GM18508 (cell line): ENCODE data around the gene KMO.

Experiments used
- ATAC-seq: cut with Tn5 transposase; IDR thresholded peaks from one replicate; pipeline ENCODE4 v1.9.1; 2021; ENCODE audit warnings: moderate number of reproducible peaks; ENCODE audit not compliant: insufficient read depth, unreplicated experiment

KMO gene

DNA sequence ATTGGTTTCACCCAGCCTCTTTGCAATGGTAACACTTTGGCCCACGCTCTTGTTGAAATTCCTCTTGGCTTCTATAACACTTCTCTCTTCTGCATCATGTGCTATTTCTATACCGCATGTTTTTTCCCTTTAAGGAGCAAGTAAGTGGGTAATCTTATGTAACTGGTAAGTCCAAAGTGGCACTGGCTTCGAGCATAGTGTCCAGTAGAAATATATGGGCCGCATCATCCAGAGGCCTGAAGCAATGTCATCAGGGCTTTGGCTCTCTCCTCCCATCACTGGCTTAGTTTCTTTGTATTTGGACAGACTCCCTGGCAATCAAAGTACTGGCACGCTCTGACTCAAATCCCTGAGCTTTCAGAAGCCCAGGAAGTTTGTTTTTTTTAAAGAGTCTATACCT is 90.5 kb downstream of the KMO start:
- no peak for ATAC-seq

DNA sequence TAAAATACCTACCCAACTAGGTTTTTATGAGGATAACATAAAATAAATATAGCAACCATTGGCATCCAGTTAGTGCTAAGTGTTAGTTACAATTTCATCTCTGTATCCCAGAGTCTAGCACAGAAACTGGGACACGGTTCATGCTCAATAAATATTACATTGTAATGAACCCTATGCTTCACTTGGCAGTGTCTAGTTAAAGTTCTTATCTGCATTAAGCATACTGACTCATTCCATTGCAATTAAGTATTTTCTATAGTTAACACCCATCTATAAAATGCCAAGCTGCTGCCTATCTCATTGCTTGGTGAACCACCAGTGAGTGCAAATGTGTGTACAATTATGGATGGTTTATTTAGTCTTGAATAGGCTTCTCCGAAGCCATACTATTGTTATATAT is 92.8 kb downstream of the KMO start:
- ATAC-seq = no peak

DNA sequence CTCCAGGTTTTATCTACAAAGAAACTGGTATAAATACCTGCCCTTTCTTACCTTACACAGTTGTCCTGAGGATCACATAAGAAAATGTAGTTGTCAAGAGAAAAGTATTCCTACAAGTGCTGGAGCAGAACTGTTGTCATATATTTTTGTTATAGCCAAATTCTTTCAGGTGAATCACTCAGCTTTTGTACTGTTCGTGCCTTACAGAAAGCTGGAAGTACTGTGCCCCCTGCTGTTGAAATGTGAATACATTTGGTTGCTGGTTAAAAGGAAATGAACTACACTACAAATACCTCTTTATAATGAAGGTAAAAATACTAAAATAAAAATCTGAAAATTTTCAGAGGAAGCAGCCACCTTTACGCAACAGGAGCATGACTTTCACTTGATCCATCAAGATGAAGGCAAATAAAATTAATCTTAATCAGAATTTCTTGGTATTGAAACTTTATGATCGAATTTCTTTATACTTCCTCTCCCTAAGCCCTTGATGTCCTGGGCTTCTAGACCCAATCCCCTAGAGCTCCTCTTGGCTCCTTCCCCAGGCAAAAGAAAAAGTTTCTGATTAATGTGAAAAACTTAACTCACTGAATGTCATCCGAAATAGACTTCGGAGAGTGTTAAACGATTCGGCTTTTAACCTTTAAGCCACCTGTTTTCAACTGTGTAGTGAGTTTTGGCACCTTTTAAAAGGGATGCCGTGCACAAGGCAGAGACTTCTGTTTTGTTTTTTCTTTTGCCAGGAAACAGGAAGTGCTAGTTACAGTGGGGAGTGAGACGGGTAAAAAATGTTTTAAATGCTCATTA is 95.5 kb downstream of the KMO start:
- ATAC-seq = no peak

DNA sequence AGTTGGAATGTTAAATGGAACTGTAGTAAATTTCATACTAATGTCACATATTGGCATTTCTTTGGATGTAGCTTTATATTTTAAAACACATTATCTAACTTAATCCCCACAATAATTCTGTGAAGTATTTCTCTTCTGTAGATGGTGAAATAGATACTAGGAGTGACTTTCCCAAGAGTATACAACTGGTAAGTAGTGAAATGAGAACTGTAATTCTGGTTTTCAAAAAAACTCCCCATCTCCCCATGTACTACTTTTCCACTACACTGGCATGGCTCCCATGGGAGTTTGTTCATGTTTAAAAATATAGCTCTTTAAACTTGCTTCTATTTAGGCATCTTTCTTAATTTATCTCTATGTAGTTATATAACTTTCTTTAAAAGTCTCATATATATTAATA is 97.8 kb downstream of the KMO start:
- no peak for ATAC-seq

DNA sequence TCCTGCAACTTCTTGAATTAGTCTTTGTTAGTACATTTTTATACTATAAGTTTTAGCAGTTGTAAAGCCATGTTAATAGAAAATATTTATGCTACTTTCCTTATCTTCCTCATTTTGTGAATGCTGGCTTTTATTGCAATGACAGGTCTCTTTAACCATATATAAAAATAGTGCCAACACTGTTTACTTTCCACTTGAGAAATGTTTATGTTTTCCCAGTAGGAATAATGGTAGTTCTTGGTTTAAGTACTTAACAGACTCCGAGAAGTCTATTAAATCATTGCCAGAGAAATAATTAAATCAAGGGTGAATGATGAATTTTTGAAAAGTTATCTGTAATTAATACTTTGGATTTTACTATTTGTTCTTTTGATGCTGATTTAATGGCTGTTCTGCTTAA is 98.3 kb downstream of the KMO start:
- no peak for ATAC-seq

DNA sequence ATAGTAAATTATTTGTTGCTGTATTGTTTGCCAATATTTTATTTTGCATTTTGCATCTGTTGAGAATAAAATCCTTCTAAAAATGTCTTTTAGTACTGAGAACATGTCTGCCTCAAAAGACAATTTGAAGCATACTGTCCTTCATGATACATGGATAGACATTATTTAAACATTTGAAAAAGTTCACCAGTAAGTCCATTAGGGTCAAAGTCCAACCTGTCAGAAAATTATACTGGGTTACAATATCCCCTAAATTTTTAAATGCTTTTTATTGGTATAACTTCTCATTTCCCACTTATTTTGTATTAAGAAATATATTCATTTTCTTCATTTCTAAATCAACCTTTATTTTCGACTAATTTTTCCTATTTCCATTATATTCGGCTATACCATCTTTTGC is 98.7 kb downstream of the KMO start:
- ATAC-seq = no peak

DNA sequence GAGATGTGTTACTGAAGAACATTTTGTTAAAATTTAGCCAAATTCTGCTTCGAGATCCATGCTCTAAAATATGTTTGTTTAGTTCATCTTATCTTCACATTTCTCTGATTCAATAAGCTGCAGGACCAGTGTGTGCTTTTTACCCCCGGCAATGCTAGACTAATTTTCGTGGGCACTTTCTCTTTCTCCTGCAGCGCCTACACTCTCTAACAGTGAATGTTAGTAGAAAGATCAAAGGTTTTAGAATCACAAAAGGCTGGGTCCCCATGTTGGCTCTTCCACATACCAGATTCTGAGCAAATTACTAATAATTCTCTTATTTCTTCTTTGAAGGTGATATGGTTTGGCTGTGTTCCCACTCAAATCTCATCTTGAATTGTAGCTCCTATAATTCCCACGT is 99.5 kb downstream of the KMO start:
- no peak for ATAC-seq

DNA sequence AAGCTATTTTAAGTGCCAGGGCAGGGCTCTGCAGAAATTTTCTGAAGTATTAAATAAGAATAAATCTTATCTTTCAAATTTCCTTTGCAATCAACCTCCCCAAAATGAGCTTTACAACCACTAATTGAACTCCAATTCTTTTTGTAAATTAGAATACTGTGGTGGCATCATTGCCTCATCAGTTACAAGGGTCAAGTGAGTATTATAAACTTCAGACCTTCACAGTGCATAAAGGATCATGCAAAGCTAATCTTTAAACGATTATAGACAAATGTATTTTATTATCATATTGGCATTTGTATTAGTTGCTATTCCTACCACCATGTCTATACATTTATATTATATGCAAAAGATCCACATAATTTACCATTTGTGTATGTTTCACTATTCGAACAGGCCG is 100.8 kb downstream of the KMO start:
- no peak for ATAC-seq

DNA sequence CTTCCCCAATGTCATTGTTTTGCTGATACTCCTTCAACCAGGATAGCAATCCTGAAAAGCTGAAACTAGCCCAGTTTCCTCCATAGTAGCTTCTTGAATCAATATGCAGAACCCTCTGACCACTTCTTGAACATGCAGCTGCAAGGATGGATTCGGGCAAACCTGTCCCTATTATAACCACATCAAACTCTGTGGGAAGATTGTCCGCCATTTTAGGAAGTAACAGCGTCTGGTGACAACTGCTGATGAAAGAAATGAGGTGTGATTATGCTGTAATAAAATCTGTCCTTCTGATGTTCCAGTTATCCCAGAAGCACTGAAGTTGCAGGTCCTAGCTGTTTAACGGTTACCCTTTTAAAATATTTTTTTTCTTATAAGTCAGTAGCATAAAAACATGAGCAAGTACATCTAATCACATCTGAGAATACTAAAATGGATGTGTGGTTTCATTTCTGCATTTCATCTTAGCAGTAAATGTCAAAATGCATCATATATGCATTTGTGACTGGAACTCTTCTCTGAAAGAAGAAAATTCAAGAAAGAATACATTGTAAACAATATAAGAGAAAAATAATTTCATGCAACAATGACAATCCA is 103.5 kb downstream of the KMO start:
- no peak for ATAC-seq

DNA sequence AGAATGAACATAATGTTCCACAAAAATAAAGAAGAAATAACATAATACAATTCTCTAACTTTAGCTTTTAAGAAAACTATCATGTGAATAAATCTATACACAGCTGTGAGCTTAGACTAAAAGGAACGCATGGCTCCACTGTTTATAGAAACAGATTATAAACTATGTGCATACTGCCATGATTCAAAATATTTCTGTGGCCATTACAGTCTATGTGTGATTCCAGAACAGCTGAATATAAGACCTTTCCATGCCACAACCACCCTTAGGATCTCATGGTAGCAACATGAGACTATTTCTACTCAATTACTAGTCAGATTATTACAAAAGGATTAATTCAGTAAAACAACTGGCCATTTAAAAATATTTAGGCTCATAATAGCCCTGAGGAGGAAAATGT is 104.1 kb downstream of the KMO start:
- no peak for ATAC-seq

DNA sequence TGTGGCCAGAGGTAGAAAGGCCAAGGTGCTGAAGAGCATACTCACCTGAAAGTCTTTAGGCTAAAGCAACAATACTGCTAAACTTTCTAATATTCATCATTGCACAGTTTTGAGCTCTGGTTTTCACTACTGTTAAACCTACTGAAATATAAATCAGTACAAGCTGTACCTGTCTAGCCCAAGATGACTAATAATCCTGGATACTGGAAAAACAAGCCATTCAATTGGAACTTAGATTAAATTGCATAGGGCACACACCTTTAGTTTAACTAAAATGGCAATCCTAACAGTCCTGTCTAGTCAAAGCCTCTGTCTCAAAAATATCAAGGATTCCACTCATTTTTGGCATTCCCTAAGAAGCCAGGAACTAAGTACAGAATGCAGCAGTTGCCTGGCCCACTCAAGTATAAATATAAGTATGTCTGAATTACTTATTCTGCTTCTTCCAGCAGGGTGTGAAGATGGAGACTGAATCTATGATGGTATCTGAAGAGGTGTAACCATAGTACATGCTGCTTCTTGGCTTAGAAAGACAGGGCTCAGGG is 104.9 kb downstream of the KMO start:
- ATAC-seq = no peak

DNA sequence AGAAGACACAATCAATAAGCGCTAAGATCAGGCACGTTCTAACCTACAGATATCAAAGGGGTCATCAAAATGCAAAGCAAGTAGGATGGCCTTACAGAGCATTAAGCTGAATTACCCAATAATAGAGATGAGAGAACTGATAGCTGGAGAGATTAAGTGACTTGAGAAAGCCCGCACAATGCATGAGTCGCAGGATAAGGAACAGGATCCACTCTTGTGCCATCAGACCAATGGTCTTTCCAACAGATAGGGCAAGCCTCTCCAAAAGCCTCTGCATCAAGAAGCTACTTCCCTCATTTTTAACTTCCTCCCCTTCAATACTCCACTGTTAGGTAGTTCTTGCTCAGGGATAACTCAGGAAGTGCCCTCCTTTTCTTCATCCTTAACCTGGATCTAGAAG is 105.4 kb downstream of the KMO start:
- no peak for ATAC-seq

DNA sequence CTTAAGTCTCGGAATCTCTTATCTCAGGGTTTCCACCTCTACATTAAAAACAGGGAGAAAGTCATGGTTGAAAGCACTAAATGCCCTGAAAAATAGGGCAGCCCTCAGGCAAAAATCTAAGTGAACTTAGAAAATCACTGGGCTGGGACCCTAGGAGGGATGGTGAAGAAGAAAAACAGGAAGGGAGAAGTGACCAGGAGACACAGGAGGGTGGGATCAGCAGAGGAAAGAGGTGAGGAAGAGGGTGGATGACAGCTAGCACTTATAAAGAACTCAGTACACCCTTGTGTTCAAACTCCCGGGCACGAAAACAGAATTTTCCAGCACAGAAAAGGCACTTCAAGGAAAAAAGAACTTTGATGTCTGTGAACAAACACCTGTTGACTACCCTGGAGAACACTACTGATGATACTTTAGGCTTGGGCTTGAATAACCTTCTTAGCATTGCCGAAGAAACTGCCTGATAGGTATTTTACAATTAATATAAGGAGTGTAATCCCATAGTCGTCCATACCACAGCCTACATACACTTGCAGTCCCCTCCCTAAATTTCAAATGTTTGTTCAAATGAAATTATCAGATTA is 106.0 kb downstream of the KMO start:
- ATAC-seq = no peak

DNA sequence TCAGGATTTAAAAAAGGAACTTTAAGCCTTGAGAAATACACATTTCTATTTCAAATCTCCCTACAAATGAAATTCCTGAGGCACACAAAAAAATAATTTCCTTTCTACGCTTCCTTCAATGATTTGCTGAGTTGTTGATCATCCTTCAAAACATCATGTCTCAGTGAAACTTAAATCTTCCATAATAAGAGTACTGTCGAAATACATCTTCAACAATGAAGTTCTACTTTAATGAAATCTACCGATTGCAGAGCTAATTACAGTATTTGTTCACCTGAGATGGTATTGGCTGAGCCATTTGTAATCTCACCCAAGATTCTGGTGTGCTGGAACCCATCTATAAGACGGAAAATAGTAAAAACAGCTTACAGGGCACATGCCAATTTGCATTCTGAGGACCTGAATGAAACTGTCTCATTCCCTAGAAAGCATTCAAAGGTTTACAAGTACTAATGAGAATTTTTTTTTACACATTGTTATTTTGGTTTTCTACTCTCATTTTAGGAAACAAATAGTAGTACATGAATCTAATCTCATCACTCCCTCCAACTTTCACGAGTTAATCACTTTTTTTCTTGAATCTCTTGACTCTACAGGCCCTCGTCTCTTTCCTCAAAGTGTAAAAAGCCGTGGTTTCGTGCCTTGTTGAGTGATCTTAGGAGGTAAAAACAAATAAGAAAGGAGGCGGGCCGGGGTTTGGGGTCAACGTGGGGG is 106.9 kb downstream of the KMO start:
- no peak for ATAC-seq

DNA sequence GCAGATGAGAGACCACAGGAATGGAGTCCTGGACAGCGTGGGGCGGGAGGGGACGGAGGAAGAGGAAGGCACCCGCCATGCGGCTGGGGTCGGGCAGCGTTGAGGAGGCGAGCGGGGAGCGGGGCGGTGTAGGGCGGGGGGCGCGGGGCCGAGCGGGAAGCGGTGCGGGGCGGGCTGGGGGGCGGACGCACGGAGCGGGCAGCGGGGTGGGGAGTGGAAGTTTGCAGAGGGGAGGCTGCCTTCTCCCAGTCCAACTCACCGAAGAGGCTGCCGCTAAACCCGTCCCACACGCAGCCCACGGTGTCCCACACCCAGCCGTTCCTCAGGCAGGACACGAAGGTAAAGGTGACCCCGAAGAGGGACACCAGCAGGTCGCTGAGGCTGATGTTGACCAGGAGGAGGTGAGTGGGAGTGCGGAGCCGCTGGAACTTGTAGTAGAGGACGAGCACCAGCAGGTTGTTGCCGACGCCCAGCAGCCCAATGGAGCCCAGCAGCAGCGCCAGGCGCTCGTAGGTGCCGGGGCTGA is 107.5 kb downstream of the KMO start:
- peak; percentile 32 for ATAC-seq

DNA sequence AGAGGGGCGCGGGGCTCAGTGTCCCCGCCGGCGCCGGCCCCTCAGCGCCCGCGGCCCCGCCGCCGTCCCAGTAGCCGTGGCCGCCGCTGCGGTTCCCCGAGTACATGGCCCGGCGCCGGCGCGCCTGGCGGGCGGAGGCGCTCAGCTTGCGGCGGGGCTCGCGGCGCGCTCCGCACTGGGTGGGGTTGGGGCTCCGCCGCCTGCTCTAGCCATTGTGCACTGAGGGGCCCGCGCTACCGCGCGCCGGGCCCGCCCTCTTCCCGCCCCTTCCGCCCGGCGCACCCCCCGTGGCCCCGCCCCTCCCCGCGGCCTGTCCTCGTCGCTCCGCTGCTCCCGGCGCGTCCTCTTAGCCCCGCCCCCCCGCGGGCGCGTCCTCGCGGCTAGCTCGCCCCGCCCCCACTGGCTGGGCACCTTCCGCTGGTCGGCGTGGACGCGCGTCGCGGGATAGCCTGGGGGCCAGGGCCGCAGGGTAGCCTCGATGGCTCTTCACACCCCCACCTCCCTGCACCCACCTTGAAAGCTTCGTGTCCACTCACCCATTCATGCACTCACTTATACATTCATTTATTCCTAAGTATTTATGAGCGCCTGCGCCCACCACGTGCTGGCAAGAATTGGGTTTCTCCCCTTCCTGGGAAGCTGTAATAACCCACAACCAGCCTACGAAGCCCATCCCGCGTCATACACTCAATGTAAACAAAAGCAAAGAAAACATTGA is 108.1 kb downstream of the KMO start, which contains the start of the genes CHML and OPN3:
Gene CHML (minus strand): TSS at position 221 of the 718 bp plus-strand sequence. CDS start 4,603 bp downstream, outside the sequence.
Gene OPN3 (minus strand): TSS at position 221 of the 718 bp plus-strand sequence. CDS start 115 bp downstream, at position 106.
- ATAC-seq = peak; percentile 42

DNA sequence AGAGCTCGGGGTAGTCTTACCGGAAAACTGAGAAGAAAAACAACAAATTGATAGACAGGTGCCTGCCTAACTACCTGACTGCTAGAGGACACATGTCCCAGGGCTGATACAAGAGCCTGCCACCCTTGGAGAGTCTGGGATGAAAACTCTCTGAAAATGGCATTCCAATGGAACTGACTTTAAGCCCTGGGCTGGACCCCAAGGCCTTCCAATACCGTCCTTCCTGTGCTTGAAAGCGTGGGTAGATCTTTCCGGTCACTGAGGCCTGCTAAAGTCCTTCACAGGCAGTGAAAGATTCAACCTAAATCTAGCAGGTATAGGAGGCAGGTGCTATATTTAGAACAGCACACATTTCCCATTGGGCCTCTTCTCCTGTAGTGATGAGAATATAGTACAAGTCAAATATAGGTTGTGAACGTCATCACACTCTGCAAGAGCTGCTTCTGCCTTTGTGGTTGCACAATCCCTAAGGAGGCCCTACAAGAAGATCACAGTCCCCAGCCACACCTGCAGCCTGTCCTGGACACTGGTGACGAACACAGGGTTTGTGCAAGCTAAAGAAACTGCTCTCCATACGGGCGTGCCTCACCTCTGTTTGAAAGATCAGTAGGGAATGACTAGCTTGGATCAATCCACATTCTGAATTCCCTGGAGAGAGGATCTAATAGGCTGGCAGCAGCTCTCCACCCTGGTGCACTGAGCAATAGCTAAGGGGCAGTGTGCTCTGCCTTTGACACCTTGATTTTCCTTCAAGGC is 108.9 kb downstream of the KMO start:
- ATAC-seq = no peak

DNA sequence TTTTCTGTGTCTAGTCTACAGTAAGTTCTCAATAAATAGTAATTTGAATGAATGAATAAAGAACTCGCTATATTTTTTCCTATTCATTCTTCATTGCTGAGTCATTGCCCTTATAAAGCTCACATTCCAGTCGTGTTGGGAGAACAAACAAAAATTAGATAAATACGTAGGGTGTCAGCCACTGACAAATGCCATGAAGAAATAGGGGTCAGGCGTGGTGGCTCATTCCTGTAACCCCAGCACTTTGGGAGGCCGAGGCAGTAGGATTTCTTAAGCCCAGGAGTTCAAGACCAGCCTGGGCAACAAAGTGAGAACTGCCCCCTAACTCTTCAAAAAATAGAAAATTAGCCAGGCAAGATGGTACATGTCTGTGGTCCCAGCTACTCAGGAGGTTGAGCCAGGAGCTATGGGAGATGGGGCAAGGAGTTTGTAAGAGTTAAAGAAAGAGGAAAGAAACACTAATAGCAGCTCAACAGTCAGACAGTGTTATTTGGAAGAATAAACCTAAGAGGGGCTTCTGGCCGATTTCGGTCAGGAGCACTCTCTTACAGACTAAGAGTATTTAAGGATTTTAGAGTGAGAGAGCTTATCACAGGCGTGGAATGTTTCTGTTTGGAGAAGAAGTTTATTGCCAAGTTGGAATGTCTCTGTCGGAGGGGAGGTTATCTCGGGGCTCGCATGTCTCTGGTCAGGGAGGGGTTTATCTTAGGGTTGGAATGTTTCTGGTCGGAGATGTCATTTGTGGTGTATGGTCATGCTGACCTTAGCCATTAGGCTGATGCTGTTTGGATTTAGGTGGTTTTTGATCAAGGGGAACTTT is 109.8 kb downstream of the KMO start:
- ATAC-seq = no peak
